MM.1S (cell line): ENCODE data around the gene VGLL4.

Experiments used
- DNase-seq: peaks from one replicate; pipeline ENCODE4 v3.0.0-alpha.2; 2015
- H2AFZ ChIP-seq: fragments of 300-600 bp; sonication (generic); 2 replicates; pipeline ENCODE4 v1.6.0; 2016; ENCODE audit warnings: antibody characterized with exemption, low read length
- H3F3A ChIP-seq: fragments of 300-600 bp; sonication (generic); 2 replicates; pipeline ENCODE4 v1.6.1; 2016; ENCODE audit warnings: mild to moderate bottlenecking, antibody characterized with exemption, low read length, moderate library complexity, mixed read lengths; ENCODE audit not compliant: insufficient read depth
- H3K27ac ChIP-seq: fragments of 300-600 bp; sonication (generic); 2 replicates; pipeline ENCODE4 v1.5.1; 2016; ENCODE audit warnings: mild to moderate bottlenecking, low read length
- H3K27me3 ChIP-seq: fragments of 300-600 bp; sonication (generic); replicated peaks from 2 replicates; pipeline ENCODE4 v1.6.0; 2016; ENCODE audit warnings: low read length; ENCODE audit not compliant: insufficient read depth
- H3K36me3 ChIP-seq: fragments of 300-600 bp; sonication (generic); replicated peaks from 2 replicates; pipeline ENCODE4 v1.6.1; 2016; ENCODE audit warnings: mild to moderate bottlenecking, low read length, mixed read lengths; ENCODE audit not compliant: insufficient read depth
- H3K4me1 ChIP-seq: fragments of 300-600 bp; sonication (generic); 2 replicates; pipeline ENCODE4 v1.6.1; 2016; ENCODE audit warnings: low read length, mixed read lengths
- H3K4me2 ChIP-seq: fragments of 300-600 bp; sonication (generic); 2 replicates; pipeline ENCODE4 v1.6.0; 2016; ENCODE audit warnings: low read depth, low read length
- H3K4me3 ChIP-seq: fragments of 300-600 bp; sonication (generic); 2 replicates; pipeline ENCODE4 v1.5.1; 2016; ENCODE audit warnings: low read length, mixed read lengths
- H3K79me2 ChIP-seq: fragments of 300-600 bp; sonication (generic); 2 replicates; pipeline ENCODE4 v1.6.1; 2016; ENCODE audit warnings: mixed run types, low read length, mixed read lengths
- H3K9ac ChIP-seq: fragments of 300-600 bp; sonication (generic); 2 replicates; pipeline ENCODE4 v1.6.1; 2016; ENCODE audit warnings: low read length, mixed read lengths
- H3K9me2 ChIP-seq: fragments of 300-600 bp; sonication (generic); replicated peaks from 2 replicates; pipeline ENCODE4 v1.6.1; 2016; ENCODE audit warnings: mild to moderate bottlenecking, low read length, mixed read lengths; ENCODE audit not compliant: insufficient read depth
- H3K9me3 ChIP-seq: fragments of 300-600 bp; sonication (generic); replicated peaks from 2 replicates; pipeline ENCODE4 v1.6.1; 2016; ENCODE audit warnings: mild to moderate bottlenecking, low read length, mixed read lengths; ENCODE audit not compliant: insufficient read depth
- H4K20me1 ChIP-seq: fragments of 300-600 bp; sonication (generic); 2 replicates; pipeline ENCODE4 v1.6.1; 2016; ENCODE audit warnings: mild to moderate bottlenecking, low read length, moderate library complexity, mixed read lengths; ENCODE audit not compliant: insufficient read depth
- EZH2 ChIP-seq: fragments of 300-600 bp; sonication (generic); optimal IDR thresholded peaks from 2 replicates; pipeline ENCODE3; 2017; ENCODE audit warnings: low read depth, mild to moderate bottlenecking, antibody characterized with exemption, low read length, mixed read lengths
- EZH2phosphoT487 ChIP-seq: fragments of 300-600 bp; sonication (generic); IDR thresholded peaks from 2 replicates; pipeline ENCODE4 v1.6.1; 2018; ENCODE audit warnings: antibody characterized with exemption, low read length
- TF ChIP-seq, protein P1 (sequence below): fragments of 300-600 bp; sonication (generic); IDR thresholded peaks from 2 replicates; pipeline ENCODE4 v1.5.1; 2016; ENCODE audit warnings: antibody characterized with exemption, low read length, mixed read lengths

The VGLL4 gene

GRCh38 chr3:11634081-11634635, 9.6 kb downstream of the VGLL4 start:
- Histone ChIP-seq H3F3A (no peaks in the 10 kb centered on the region), H3K36me3 (no peaks in the 10 kb centered on the region), H3K9me2 (no peaks in the 10 kb centered on the region), H4K20me1 (0 out of 2 replicates have a peak, but pooled peaks cover 3% of the 10 kb centered on the region), H3K27me3 (no peaks in the 10 kb centered on the region), H3K4me1 (no peaks in the 10 kb centered on the region), H3K27ac (no peak overlapping the region), H2AFZ (no peak overlapping the region), H3K79me2 (peaks cover 94% of the 10 kb centered on the region), H3K9me3 (no peaks in the 10 kb centered on the region), H3K9ac (no peak overlapping the region), H3K4me2 (no peak overlapping the region), H3K4me3 (no peak overlapping the region)
- no peak for TF ChIP-seq EZH2phosphoT487
- no peak for TF ChIP-seq EZH2
- TF ChIP-seq, protein P1, sequence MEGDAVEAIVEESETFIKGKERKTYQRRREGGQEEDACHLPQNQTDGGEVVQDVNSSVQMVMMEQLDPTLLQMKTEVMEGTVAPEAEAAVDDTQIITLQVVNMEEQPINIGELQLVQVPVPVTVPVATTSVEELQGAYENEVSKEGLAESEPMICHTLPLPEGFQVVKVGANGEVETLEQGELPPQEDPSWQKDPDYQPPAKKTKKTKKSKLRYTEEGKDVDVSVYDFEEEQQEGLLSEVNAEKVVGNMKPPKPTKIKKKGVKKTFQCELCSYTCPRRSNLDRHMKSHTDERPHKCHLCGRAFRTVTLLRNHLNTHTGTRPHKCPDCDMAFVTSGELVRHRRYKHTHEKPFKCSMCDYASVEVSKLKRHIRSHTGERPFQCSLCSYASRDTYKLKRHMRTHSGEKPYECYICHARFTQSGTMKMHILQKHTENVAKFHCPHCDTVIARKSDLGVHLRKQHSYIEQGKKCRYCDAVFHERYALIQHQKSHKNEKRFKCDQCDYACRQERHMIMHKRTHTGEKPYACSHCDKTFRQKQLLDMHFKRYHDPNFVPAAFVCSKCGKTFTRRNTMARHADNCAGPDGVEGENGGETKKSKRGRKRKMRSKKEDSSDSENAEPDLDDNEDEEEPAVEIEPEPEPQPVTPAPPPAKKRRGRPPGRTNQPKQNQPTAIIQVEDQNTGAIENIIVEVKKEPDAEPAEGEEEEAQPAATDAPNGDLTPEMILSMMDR = no peak
- no peak for DNase-seq

GRCh38 chr3:11632966-11633365, 10.7 kb downstream of the VGLL4 start:
- H3F3A ChIP-seq = no peaks in the 10 kb centered on the region
- no peak overlapping the region for H3K4me2 ChIP-seq
- H3K4me3 ChIP-seq = no peak overlapping the region
- H3K9ac ChIP-seq = no peak overlapping the region
- H3K79me2 ChIP-seq = peaks cover 90% of the 10 kb centered on the region
- no peak for DNase-seq
- no peaks in the 10 kb centered on the region for H3K9me2 ChIP-seq
- H3K27me3 ChIP-seq = no peaks in the 10 kb centered on the region
- no peaks in the 10 kb centered on the region for H3K36me3 ChIP-seq
- H3K4me1 ChIP-seq = no peaks in the 10 kb centered on the region
- H3K9me3 ChIP-seq = no peaks in the 10 kb centered on the region
- H3K27ac ChIP-seq = no peak overlapping the region
- 0 out of 2 replicates have a peak, but pooled peaks cover 3% of the 10 kb centered on the region for H4K20me1 ChIP-seq
- TF ChIP-seq, protein P1 = no peak
- no peak for TF ChIP-seq EZH2phosphoT487
- no peak for TF ChIP-seq EZH2
- no peak overlapping the region for H2AFZ ChIP-seq

DNA sequence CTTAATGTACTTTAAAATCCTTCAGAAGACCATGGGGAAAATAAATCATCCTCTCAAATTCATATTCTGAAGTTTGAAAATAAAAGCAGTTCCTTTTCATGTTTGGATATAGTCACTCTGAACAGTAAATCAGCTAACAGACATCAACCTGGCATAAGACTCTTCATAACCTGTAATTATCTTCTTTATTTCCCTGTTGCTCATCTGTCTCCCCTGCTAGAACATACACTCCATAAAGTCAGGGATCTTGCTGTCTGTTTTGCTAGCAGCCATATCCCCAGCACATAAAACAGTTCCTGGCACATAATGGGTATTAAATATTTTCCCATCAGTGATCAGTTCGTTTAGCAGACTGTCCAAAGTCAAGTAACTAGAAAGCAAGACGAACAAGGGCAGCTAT, 11.2 kb downstream of the VGLL4 start:
- Histone ChIP-seq H3K79me2 (peaks cover 90% of the 10 kb centered on the region), H3K4me1 (no peaks in the 10 kb centered on the region), H3K4me3 (no peak overlapping the region), H2AFZ (no peak overlapping the region), H3K9ac (no peak overlapping the region), H3K27me3 (no peaks in the 10 kb centered on the region), H3F3A (no peaks in the 10 kb centered on the region), H3K4me2 (no peak overlapping the region), H3K36me3 (no peaks in the 10 kb centered on the region), H3K27ac (no peak overlapping the region), H4K20me1 (0 out of 2 replicates have a peak, but pooled peaks cover 3% of the 10 kb centered on the region), H3K9me2 (no peaks in the 10 kb centered on the region), H3K9me3 (no peaks in the 10 kb centered on the region)
- DNase-seq = no peak
- TF ChIP-seq EZH2 (no peak), EZH2phosphoT487 (no peak)
- TF ChIP-seq, protein P1 = no peak
